GM12873 (cell line): ENCODE data around the gene MDFIC.

Experiments
- TF ChIP-seq, protein P1 (sequence below): IDR thresholded peaks from 2 replicates; pipeline ENCODE4 v1.5.1; 2012; ENCODE audit warnings: low read depth, mild to moderate bottlenecking, moderate library complexity, low read length, control low read depth; ENCODE audit not compliant: insufficient read depth; ENCODE audit errors: missing control alignments

The MDFIC gene

GRCh38 chr7:114890561-114890960 is 31.3 kb upstream of the MDFIC start:
- TF ChIP-seq, protein P1, sequence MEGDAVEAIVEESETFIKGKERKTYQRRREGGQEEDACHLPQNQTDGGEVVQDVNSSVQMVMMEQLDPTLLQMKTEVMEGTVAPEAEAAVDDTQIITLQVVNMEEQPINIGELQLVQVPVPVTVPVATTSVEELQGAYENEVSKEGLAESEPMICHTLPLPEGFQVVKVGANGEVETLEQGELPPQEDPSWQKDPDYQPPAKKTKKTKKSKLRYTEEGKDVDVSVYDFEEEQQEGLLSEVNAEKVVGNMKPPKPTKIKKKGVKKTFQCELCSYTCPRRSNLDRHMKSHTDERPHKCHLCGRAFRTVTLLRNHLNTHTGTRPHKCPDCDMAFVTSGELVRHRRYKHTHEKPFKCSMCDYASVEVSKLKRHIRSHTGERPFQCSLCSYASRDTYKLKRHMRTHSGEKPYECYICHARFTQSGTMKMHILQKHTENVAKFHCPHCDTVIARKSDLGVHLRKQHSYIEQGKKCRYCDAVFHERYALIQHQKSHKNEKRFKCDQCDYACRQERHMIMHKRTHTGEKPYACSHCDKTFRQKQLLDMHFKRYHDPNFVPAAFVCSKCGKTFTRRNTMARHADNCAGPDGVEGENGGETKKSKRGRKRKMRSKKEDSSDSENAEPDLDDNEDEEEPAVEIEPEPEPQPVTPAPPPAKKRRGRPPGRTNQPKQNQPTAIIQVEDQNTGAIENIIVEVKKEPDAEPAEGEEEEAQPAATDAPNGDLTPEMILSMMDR: no peak

DNA sequence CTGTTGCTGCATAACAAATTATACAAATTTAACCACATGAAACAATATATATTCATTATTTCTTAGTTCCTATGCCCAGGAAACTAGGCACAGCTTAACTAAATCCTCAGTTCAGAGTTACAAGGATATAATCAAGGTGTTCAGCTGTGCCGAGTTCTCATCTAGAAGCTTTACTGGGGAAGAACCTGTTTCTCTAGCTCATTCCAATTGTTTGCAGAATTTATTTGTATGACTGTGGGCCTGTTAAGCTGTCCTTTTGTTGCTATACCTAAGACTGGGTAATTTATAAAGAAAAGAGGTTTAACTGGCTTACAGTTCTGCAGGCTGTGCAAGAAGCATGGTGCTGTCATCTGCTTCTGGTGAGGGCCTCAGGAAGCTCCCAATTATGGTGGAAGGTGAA is 21.8 kb upstream of the MDFIC start:
- TF ChIP-seq, protein P1: no peak

- TF ChIP-seq, protein P1: no peak
Measured at GRCh38 chr7:114901771-114902170, 20.1 kb upstream of the MDFIC start.

DNA sequence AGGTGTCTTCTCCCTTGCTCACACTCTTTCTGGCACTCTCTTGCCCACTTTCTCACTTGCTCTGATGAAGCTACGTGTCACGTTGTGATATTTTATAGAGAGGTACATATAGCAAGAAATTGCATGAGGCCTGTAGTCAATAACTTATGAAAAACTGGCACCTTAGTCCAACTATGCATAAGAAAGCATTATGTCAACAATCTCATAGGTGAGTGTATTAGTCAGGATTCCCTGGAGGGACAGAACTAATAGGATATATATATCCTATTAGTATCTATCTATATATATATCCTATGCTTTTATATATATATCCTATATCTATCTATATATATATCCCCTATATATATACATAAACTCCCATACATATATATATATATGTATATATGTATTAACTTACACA is 18.8 kb upstream of the MDFIC start:
- TF ChIP-seq, protein P1: no peak

DNA sequence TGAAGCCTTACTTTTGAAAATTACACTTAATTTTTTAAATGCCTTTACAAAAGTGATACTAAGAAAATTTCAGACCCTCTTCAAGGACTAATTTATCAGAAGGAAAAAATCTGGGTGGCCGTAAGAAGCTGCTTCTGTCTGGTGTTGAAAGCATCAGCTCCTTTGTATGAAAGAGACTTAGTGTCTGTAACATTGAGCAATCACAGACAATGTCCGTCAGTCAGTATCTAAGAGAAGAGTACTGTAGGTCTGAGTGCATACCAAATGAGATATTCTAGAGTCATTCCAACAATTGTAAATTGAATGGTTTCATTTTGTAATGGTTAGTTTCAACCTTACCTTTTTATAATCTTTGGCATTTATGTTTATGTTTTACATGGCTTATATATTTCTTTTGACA is 11.1 kb upstream of the MDFIC start:
- TF ChIP-seq, protein P1: no peak

DNA sequence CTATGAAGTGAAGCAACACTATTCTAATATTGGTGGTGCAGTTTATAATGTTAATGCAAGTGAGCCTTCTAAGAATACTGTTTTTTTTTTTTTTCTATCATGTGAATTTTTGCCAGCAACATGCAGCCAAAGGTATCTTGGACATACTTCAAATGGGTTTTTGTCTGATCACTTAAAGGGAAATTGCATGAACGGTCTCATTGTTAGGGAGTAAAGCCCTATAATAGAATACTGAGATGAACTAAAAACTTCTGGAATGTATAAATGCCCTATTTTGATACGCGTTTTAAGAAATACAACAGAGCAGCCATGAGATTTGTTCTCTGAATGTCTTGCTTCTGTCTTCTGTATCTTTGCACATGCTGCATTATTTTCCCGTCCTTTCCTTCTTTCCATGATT is 10.5 kb upstream of the MDFIC start:
- TF ChIP-seq, protein P1: no peak

DNA sequence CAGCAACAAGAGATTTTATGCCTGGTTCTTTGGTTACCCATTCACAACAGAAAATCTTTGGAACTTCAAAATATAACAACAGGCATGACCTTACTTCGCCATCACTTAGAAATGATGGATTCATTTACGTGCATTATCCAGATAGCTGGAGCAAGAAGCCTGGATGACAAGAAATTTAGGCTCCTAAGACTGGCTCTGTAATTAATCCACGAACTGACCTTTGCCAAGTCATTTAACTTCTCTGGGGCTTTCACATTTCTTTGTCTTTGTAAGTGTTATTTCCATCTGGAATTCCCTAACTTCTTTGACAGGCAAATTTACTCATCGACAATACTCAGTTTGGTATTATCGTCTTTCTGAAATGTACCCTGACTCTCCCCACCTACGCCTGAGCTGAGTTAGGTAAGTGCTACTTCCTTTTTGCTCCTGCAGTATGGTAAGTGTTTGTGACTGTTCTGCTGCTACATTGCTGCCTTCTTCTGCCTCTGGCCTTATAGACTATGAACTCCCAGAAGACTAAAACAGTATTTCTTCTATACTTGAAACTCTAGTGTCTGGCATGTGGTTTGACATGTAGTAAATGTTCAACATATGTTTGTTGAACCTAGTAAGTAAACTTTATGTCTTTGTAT is 5.5 kb upstream of the MDFIC start:
- TF ChIP-seq, protein P1: no peak
